CD4-positive, alpha-beta memory T cell (primary cell): Measurements from ENCODE around the gene PITRM1. TPM values are rescaled to one million over a fixed set of nuclear protein-coding genes. Genes with fewer than 3 reads are reported as not detected.

Experiments
- CTCF ChIA-PET: fragments of 350-600 bp; sonication (Branson Sonifier 250); formaldehyde crosslinking; loops from one replicate; lab custom pipeline; 2021; ENCODE audit warnings: inconsistent platforms; ENCODE audit not compliant: partially characterized antibody; lab: Charles Lee
- POLR2A ChIA-PET: fragments of 350-600 bp; sonication (Branson Sonifier 250); formaldehyde crosslinking; loops from one replicate; lab custom pipeline; 2021; ENCODE audit not compliant: partially characterized antibody; lab: Charles Lee
- DNase-seq, 5 donors: peaks; one replicate each; pipeline versions ENCODE4 v3.0.0 to v3.0.0-alpha.2; 2020 to 2022; ENCODE audit warnings: mixed read lengths in 1 of 5
- H3K27ac ChIP-seq: one replicate; pipeline ENCODE4 v1.7.0; 2013; ENCODE audit warnings: low read depth, low read length
- H3K27me3 ChIP-seq: 2 replicates; pipeline ENCODE4 v1.7.0; 2013; ENCODE audit warnings: mild to moderate bottlenecking, low read length, moderate library complexity; ENCODE audit not compliant: insufficient read depth
- H3K36me3 ChIP-seq: 2 replicates; pipeline ENCODE4 v1.7.0; 2013; ENCODE audit warnings: mild to moderate bottlenecking, low read length, moderate library complexity; ENCODE audit not compliant: insufficient read depth
- H3K4me1 ChIP-seq: 2 replicates; pipeline ENCODE4 v1.7.0; 2013; ENCODE audit warnings: mild to moderate bottlenecking, low read length, moderate library complexity; ENCODE audit not compliant: insufficient read depth
- H3K4me3 ChIP-seq, 2 donors: one replicate each; pipeline ENCODE4 v1.7.0; 2013; ENCODE audit warnings: low read length in 2 of 2, mild to moderate bottlenecking in 1 of 2
- H3K9me3 ChIP-seq, 2 donors: one replicate each; pipeline ENCODE4 v1.7.0; 2013; ENCODE audit warnings: low read length in 2 of 2, control low read depth in 1 of 2; ENCODE audit not compliant: control insufficient read depth in 1 of 2
- H3K27ac Mint-ChIP-seq, 7 donors: one replicate each; pipeline ENCODE4 v1.8.0; 2020 to 2021; ENCODE audit warnings: mixed read lengths in 7 of 7, mild to moderate bottlenecking in 6 of 7, inconsistent platforms in 3 of 7, moderate library complexity in 3 of 7
- H3K27me3 Mint-ChIP-seq, 2 donors: one replicate each; pipeline ENCODE4 v1.8.0; 2020 to 2021; ENCODE audit warnings: mixed read lengths in 2 of 2
- H3K36me3 Mint-ChIP-seq, 2 donors: one replicate each; pipeline ENCODE4 v1.8.0; 2020 to 2021; ENCODE audit warnings: mixed read lengths in 2 of 2, inconsistent platforms in 1 of 2, mild to moderate bottlenecking in 1 of 2
- H3K4me1 Mint-ChIP-seq, 4 donors: one replicate each; pipeline ENCODE4 v1.8.0; 2020 to 2021; ENCODE audit warnings: mixed read lengths in 4 of 4, mild to moderate bottlenecking in 1 of 4
- H3K4me3 Mint-ChIP-seq, 8 donors: one replicate each; pipeline ENCODE4 v1.8.0; 2020 to 2021; ENCODE audit warnings: mixed read lengths in 8 of 8, mild to moderate bottlenecking in 7 of 8, moderate library complexity in 6 of 8, inconsistent platforms in 3 of 8
- H3K9me3 Mint-ChIP-seq, 8 donors: one replicate each; pipeline ENCODE4 v1.8.0; 2020 to 2021; ENCODE audit warnings: mixed read lengths in 8 of 8, mild to moderate bottlenecking in 5 of 8, inconsistent platforms in 3 of 8, moderate library complexity in 1 of 8
- intact Hi-C: fragments of 100-400 bp; cut with micrococcal nuclease; formaldehyde crosslinking; loops from one replicate; pipeline ENCODE4 v1.15.1; 2023
- polyA plus RNA-seq, 2 donors: library from polyadenylated mRNA; unstranded; fragments of 300-500 nt; fragmentation: Illumina TruSeq; gene quantifications; one replicate each; pipeline ENCODE4 v1.2.3, GENCODE V29; 2021
- total RNA-seq, 2 experiments: library from RNA; stranded (reverse); gene quantifications; one replicate each; pipeline ENCODE4 v1.2.3, GENCODE V29; 2021

PITRM1 gene
- total and polyA plus RNA-seq, 4 experiments from 2014 or later = 25.5 to 80.7 (median 63.0) TPM

DNA sequence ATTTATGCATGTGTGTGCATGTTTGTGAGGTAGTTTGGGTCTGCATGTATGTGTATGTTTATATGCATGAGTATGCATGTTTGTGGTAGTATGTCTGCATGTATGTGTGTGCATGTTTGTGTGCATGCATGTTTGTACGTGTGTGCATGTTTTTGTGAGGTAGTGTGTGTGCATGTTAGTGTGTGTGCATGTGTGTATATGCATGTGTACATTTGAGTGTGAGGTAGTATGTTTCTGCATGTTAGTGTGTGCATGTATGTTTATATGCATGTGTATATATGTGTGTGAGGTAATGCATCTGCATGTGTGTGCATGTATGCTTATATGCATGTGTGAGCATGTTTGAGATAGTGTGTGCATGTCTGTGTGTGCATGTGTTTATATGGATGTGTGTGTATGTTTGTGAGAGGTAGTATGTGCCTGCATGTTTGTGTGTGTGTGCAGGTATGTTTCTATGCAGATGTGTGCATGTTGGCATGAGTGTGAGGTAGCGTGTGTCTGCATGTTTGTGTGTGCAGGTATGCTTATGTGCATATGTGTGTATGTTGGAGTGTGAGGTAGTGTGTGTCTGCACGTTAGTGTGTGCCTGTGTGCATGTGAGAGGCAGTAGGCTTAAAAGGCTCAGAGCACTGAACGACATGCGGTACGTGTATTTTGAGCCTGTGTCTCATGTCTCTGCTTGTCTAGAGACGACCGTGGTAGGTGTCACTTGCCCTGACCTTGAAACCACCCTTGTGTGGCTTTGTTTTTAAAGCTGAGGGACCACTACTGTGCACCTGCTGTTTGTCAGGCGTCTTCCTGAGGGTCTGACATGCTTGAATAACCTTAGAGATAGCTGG lies 61.6 kb downstream of the PITRM1 start:
- CTCF ChIA-PET = no interaction called here
- POLR2A ChIA-PET = no interaction called here
- H3K9me3 ChIP-seq = no peaks in the 10 kb centered on the region
- peaks cover 49 to 75% of the 10 kb centered on the region in 2 donors for H3K36me3 Mint-ChIP-seq
- H3K4me3 Mint-ChIP-seq = no peak overlapping the region
- DNase-seq = no peak
- H3K27me3 Mint-ChIP-seq = no peaks in the 10 kb centered on the region
- no peak overlapping the region for H3K27ac ChIP-seq
- H3K36me3 ChIP-seq = peaks cover 72% of the 10 kb centered on the region
- no peak overlapping the region for H3K4me3 ChIP-seq
- no peaks in the 10 kb centered on the region for H3K9me3 Mint-ChIP-seq
- no peaks in the 10 kb centered on the region for H3K27me3 ChIP-seq
- peaks cover 0 to 6% (median 0%) of the 10 kb centered on the region in 4 donors for H3K4me1 Mint-ChIP-seq
- no peaks in the 10 kb centered on the region for H3K4me1 ChIP-seq
- intact Hi-C loops = no loop called here
- H3K27ac Mint-ChIP-seq = peak overlapping the region in 1 of 7 donors; percentile 14

DNA sequence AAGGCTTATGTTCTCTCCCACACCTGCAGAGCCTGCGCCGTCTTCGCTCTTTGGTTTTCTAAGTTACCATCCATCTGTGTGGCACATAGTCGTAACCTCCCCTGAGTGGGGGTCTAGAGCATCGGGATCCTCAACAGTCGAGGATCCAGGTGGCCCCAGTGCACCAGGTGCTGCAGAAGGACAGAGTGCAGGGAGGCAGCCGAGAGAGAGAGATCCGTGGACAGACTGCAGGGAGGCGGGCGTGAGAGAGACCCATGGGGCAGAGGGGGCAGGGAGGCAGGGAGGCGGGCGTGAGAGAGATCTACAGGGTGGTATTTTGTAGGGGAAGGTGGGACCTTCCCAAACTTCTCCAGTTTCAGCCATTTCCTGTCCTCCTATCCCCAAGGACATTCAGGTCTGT lies 62.9 kb downstream of the PITRM1 start:
- ChIA-PET CTCF (interaction anchor here (1.0 kb wide), 1 partner anchor 16 kb away, joined by 3 read pairs; no protein-coding TSS in a partner anchor), POLR2A (no interaction called here)
- no peak overlapping the region for H3K4me3 ChIP-seq
- H3K36me3 ChIP-seq = peaks cover 75% of the 10 kb centered on the region
- no peaks in the 10 kb centered on the region for H3K9me3 ChIP-seq
- H3K27me3 ChIP-seq = no peaks in the 10 kb centered on the region
- no peaks in the 10 kb centered on the region for H3K9me3 Mint-ChIP-seq
- H3K27ac Mint-ChIP-seq = no peak overlapping the region
- no peak overlapping the region for H3K4me3 Mint-ChIP-seq
- peaks cover 44 to 75% of the 10 kb centered on the region in 2 donors for H3K36me3 Mint-ChIP-seq
- H3K27ac ChIP-seq = no peak overlapping the region
- H3K4me1 Mint-ChIP-seq = peaks cover 0 to 6% (median 0%) of the 10 kb centered on the region in 4 donors
- no peak for DNase-seq
- no peaks in the 10 kb centered on the region for H3K27me3 Mint-ChIP-seq
- no peaks in the 10 kb centered on the region for H3K4me1 ChIP-seq
- intact Hi-C loops = no loop called here

DNA sequence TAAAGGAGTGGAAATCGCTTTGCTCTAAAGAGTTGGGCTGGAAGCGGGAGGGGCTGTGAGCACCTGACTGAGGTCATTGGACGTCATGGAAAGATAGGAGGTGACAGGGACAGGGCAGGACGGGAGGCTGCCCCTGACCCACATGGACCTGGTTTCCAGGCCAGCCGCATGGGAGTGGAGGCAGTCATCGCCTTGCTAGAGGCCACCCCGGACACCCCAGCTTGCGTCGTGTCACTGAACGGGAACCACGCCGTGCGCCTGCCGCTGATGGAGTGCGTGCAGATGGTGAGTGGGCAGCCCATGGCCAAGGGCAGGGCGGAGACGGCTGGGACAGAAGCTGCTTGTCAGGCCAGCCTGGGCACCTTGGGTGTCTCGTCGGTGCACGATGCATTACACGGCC lies 63.4 kb downstream of the PITRM1 start:
- H3K27me3 ChIP-seq = no peaks in the 10 kb centered on the region
- H3K9me3 ChIP-seq = no peaks in the 10 kb centered on the region
- Mint-ChIP-seq H3K4me3 (no peak overlapping the region), H3K9me3 (no peaks in the 10 kb centered on the region), H3K4me1 (peaks cover 0 to 6% (median 0%) of the 10 kb centered on the region in 4 donors), H3K36me3 (peaks cover 48 to 75% of the 10 kb centered on the region in 2 donors), H3K27ac (no peak overlapping the region), H3K27me3 (no peaks in the 10 kb centered on the region)
- H3K4me1 ChIP-seq = no peaks in the 10 kb centered on the region
- no peak overlapping the region for H3K4me3 ChIP-seq
- no peak overlapping the region for H3K27ac ChIP-seq
- POLR2A ChIA-PET = no interaction called here
- intact Hi-C loops = no loop called here
- peaks cover 73% of the 10 kb centered on the region for H3K36me3 ChIP-seq
- no peak for DNase-seq
- CTCF ChIA-PET = no interaction called here

DNA sequence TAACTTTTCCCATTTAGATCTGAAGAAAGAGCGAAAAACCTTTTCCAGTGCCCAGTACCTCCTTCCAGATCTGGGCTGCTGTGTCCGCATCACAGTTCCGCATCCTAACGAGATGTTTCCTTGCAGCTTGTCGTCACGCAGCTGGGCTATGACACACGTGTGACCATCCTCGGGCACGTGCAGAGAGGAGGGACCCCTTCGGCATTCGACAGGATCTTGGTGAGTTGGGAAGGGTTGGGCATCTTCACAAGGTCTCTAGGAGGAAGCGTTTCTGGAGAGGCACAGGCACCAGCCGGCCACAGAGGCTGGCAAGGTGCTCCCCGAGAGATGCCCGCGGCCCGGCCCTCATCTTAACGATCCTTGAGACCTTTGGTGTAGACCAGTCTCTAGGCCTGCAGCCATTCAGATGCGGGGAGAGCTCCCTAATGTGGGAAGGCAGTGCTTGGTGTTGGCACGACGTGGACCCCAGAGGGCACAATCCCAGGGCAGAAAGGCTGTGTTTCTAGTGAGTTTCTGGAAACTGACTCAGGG lies 63.9 kb downstream of the PITRM1 start:
- DNase-seq = no peak
- H3K27ac ChIP-seq = no peak overlapping the region
- intact Hi-C loops = no loop called here
- H3K4me1 ChIP-seq = no peaks in the 10 kb centered on the region
- no peak overlapping the region for H3K27ac Mint-ChIP-seq
- H3K4me3 Mint-ChIP-seq = no peak overlapping the region
- H3K4me1 Mint-ChIP-seq = peaks cover 0 to 6% (median 0%) of the 10 kb centered on the region in 4 donors
- H3K36me3 Mint-ChIP-seq = peaks cover 51 to 76% of the 10 kb centered on the region in 2 donors
- no peaks in the 10 kb centered on the region for H3K9me3 Mint-ChIP-seq
- ChIA-PET CTCF (no interaction called here), POLR2A (no interaction called here)
- H3K36me3 ChIP-seq = peaks cover 76% of the 10 kb centered on the region
- no peaks in the 10 kb centered on the region for H3K27me3 ChIP-seq
- H3K27me3 Mint-ChIP-seq = no peaks in the 10 kb centered on the region
- H3K9me3 ChIP-seq = no peaks in the 10 kb centered on the region
- H3K4me3 ChIP-seq = no peak overlapping the region

DNA sequence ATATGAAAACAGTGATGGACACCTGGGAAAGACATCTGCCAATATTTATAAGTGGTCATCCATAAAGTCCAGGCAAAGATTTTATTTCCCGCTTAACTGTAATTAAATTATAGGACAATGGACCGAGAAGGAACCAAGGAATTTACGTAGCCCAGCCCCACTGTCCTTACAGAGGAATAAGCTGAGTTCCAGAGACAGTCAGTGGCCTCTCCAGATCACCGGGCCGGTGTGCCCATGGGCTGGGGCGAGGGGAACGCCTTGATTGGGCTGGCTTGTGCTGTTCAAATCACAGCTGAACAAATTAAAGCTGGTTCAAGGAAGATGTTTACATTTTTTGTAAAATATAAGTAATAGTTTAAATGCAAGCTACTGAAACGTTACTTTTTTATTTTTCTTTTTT lies 64.5 kb downstream of the PITRM1 start:
- no peaks in the 10 kb centered on the region for H3K9me3 Mint-ChIP-seq
- Histone ChIP-seq H3K9me3 (no peaks in the 10 kb centered on the region), H3K27ac (no peak overlapping the region), H3K36me3 (peaks cover 76% of the 10 kb centered on the region), H3K4me3 (no peak overlapping the region), H3K4me1 (no peaks in the 10 kb centered on the region), H3K27me3 (no peaks in the 10 kb centered on the region)
- peaks cover 0 to 6% (median under 1%) of the 10 kb centered on the region in 4 donors for H3K4me1 Mint-ChIP-seq
- no peaks in the 10 kb centered on the region for H3K27me3 Mint-ChIP-seq
- CTCF ChIA-PET = no interaction called here
- DNase-seq = no peak
- H3K4me3 Mint-ChIP-seq = no peak overlapping the region
- intact Hi-C loops = no loop called here
- no peak overlapping the region for H3K27ac Mint-ChIP-seq
- POLR2A ChIA-PET = no interaction called here
- H3K36me3 Mint-ChIP-seq = peaks cover 51 to 76% of the 10 kb centered on the region in 2 donors

DNA sequence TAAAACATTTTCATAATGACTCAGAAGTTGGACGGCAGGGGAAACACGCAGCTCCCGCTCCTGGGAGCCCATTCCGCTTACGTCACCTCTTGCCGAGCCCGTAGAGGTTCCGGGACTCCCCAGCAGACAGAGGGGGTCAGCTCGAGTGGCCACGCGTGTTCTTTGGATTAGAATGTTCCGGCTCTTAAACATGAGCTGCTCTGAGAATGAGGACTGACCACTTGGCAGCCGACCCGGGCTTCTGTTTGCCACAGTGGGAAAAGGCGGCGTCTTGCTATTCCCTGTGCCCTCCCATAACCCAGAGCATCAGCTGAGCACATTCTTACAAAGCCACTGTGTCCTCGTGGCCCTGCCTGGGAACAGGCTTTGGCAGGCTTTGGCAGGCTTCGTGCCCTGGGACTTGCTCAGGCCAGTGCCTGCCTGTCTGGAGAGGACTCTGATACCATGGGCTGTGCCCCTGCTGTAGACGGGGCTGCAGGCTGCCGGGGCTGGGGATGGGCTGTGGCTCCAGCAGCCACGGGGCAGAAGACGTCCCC lies 65.1 kb downstream of the PITRM1 start:
- H3K9me3 ChIP-seq = no peaks in the 10 kb centered on the region
- H3K36me3 Mint-ChIP-seq = peaks cover 53 to 76% of the 10 kb centered on the region in 2 donors

DNA sequence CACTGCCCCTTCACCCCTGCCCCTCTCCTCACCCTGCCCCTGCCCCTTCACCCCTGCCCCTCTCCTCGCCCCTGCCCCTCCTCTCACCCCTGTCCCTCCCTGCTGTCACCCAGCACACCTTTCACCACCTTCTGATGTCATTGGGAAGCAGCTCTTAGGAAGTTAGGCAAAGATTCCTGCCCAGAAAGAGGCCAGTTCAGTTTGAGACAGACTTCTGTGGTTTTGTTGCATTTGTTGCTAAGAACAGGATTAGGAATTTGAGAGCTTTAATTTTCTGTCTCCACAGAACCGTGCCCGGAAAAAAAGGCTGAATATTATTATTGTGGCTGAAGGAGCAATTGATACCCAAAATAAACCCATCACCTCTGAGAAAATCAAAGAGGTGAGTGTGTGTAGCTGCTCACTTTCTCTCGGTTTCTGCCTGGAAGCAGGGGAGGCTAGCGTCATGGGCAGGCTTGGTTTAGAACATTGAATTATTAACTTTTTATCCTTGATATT lies 65.6 kb downstream of the PITRM1 start:
- no peak for DNase-seq
- Histone ChIP-seq H3K27me3 (no peaks in the 10 kb centered on the region), H3K9me3 (no peaks in the 10 kb centered on the region), H3K4me1 (no peaks in the 10 kb centered on the region), H3K36me3 (peaks cover 71% of the 10 kb centered on the region), H3K27ac (no peak overlapping the region), H3K4me3 (no peak overlapping the region)
- Mint-ChIP-seq H3K9me3 (no peaks in the 10 kb centered on the region), H3K27ac (peak overlapping the region in 1 of 7 donors; percentile 22), H3K4me3 (no peak overlapping the region), H3K4me1 (peaks cover 0 to 6% (median 1%) of the 10 kb centered on the region in 4 donors), H3K27me3 (no peaks in the 10 kb centered on the region), H3K36me3 (peaks cover 53 to 73% of the 10 kb centered on the region in 2 donors)
- intact Hi-C loops = no loop called here
- ChIA-PET CTCF (no interaction called here), POLR2A (no interaction called here)

More for the DNA sequence above, 65.1 kb downstream of the PITRM1 start:
- ChIA-PET POLR2A (no interaction called here), CTCF (no interaction called here)
- Mint-ChIP-seq H3K27me3 (no peaks in the 10 kb centered on the region), H3K9me3 (no peaks in the 10 kb centered on the region), H3K4me1 (peaks cover 0 to 6% (median 1%) of the 10 kb centered on the region in 4 donors), H3K4me3 (no peak overlapping the region), H3K27ac (no peak overlapping the region)
- Histone ChIP-seq H3K36me3 (peaks cover 75% of the 10 kb centered on the region), H3K4me3 (no peak overlapping the region), H3K4me1 (no peaks in the 10 kb centered on the region), H3K27me3 (no peaks in the 10 kb centered on the region), H3K27ac (no peak overlapping the region)
- DNase-seq = no peak
- intact Hi-C loops = no loop called here
